DND-41 (cell line): ENCODE results near the gene MANEAL.

ENCODE experiments used
- CTCF ChIP-seq: IDR thresholded peaks from 2 replicates; pipeline ENCODE4 v1.5.1; 2012; ENCODE audit warnings: borderline replicate concordance, low read length, moderate library complexity, mild to moderate bottlenecking; ENCODE audit not compliant: poor library complexity, severe bottlenecking; ENCODE audit errors: extremely low read depth
- EZH2 ChIP-seq: IDR thresholded peaks from 3 replicates; pipeline ENCODE4 v1.6.1; 2012; ENCODE audit warnings: borderline replicate concordance, low read depth, mild to moderate bottlenecking, moderate library complexity, low read length, inconsistent platforms; ENCODE audit not compliant: severe bottlenecking

- no peak for TF ChIP-seq CTCF
- TF ChIP-seq EZH2, result no peak
Measured at GRCh38 chr1:37836788-37837187, 43.1 kb downstream of the MANEAL start.
